ENCODE measurements around the gene TCEAL1.

The TCEAL1 gene

DNA sequence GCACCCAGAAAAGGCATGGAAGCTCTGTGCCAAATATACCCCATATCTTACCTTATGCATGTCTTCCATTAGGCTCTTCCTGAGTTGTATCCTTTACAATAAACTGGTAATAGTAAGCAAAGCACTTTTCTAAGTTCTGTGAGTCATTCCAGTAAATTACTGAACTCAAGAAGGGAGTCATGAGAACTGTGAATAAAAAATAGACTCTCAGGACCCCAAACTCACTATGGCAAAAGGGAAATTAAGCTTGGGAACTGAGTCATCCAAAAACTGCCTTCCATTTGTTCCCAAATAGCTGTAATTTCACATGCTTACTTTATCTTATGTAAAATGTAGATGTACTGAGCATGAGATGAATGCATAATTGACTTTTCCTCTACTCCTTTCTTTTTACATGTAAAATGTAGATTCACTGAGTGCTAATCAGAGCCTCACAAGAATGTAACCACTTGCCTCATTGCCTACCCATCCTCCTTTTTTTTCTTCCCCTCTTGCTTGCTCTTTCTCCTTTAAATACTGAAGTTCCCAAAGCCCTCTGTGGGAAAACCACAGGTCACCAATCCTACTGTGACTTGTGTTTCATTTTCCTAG lies 12.9 kb upstream of the TCEAL1 start:
- TF ChIP-seq, protein P1, sequence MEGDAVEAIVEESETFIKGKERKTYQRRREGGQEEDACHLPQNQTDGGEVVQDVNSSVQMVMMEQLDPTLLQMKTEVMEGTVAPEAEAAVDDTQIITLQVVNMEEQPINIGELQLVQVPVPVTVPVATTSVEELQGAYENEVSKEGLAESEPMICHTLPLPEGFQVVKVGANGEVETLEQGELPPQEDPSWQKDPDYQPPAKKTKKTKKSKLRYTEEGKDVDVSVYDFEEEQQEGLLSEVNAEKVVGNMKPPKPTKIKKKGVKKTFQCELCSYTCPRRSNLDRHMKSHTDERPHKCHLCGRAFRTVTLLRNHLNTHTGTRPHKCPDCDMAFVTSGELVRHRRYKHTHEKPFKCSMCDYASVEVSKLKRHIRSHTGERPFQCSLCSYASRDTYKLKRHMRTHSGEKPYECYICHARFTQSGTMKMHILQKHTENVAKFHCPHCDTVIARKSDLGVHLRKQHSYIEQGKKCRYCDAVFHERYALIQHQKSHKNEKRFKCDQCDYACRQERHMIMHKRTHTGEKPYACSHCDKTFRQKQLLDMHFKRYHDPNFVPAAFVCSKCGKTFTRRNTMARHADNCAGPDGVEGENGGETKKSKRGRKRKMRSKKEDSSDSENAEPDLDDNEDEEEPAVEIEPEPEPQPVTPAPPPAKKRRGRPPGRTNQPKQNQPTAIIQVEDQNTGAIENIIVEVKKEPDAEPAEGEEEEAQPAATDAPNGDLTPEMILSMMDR (IDR thresholded peaks at IDR 0.05; ENCODE audit: insufficient read depth, low read length, poor library complexity, severe bottlenecking), result no peak
- no peaks in the 10 kb centered on the region for H3K27me3 ChIP-seq (replicated peaks; ENCODE audit: control insufficient read depth, insufficient read depth, low read length)
- H3K36me3 ChIP-seq (ENCODE audit: control insufficient read depth, insufficient read depth, low read length), result no peaks in the 10 kb centered on the region
- H3K4me3 ChIP-seq (replicated peaks; ENCODE audit: low read depth, low read length), result no peak overlapping the region
- DNase-seq (ENCODE audit: extremely low read depth, insufficient read length), result no peak

DNA sequence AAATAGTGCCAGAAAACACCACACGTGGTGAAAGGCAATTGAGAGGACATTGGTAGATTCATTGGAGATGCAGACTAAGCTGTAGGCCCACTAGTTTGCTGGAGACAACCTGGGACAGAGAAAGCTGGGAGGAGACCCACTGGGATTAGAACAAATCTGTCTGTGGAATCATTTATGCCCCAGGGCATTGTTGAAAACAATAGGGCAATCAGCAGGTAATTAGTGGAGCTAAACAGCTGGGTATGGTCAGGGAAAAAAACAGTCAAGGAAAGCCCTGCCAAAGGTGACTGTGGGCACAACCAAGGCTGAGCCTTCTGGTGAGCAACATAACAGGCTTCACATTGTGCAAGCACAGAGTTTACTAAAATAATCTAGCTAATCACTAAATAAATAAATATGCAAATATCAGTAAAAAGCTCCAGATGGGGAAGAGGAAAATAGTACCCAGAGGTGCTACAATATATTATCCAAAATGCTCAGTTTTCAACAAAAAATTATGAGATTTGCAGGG lies 12.0 kb upstream of the TCEAL1 start:
- H3K27me3 ChIP-seq (replicated peaks; ENCODE audit: control insufficient read depth, insufficient read depth, low read length), result no peaks in the 10 kb centered on the region
- TF ChIP-seq, protein P1 (IDR thresholded peaks at IDR 0.05; ENCODE audit: insufficient read depth, low read length, poor library complexity, severe bottlenecking), result no peak
- H3K4me3 ChIP-seq (replicated peaks; ENCODE audit: low read depth, low read length), result no peak overlapping the region
- DNase-seq (ENCODE audit: extremely low read depth, insufficient read length), result no peak
- H3K36me3 ChIP-seq (ENCODE audit: control insufficient read depth, insufficient read depth, low read length), result no peaks in the 10 kb centered on the region

DNA sequence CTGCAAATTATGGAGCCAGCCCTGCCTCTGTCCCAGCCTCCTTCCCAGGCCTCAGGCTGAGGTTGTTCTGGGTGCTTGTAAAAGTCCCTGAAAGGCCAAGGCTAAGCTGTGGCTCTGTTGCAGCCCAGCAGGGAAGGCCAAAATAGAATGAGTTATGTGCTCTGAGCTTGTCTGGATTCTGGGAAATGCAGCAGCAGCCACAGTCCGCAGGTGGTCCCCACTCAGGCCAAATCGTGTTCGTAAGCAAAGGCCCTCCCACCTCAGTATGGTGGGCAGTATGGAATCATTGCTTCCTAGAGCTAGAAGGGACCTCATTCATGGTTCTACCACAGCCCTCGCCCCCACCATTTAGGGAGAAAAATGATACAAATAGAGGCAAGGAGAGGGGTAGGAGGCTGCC lies 4.7 kb upstream of the TCEAL1 start:
- no peaks in the 10 kb centered on the region for H3K27me3 ChIP-seq (replicated peaks; ENCODE audit: control insufficient read depth, insufficient read depth, low read length)
- H3K36me3 ChIP-seq (ENCODE audit: control insufficient read depth, insufficient read depth, low read length), result no peaks in the 10 kb centered on the region
- TF ChIP-seq, protein P1 (IDR thresholded peaks at IDR 0.05; ENCODE audit: insufficient read depth, low read length, poor library complexity, severe bottlenecking), result no peak
- no peak overlapping the region for H3K4me3 ChIP-seq (replicated peaks; ENCODE audit: low read depth, low read length)
- no peak for DNase-seq (ENCODE audit: extremely low read depth, insufficient read length)

DNA sequence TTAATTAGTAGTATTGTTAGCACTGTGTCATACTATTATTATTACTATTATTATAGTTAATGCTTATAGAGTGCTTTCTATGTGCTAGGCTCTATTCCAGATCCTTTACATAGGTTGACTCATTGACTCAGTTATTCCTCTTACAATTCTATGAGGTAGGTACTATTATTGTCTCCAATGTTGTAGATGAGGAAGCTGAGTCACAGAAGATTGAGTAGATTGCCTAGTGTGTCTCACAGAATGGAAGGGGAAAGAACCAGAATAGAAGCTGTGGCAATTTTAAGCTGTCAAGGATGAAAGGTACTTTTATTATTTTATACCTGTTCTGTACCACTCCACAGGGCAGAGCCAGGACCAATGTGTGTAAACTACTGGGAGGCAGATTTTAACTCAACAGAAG lies 1.9 kb upstream of the TCEAL1 start:
- no peak for DNase-seq (ENCODE audit: extremely low read depth, insufficient read length)
- H3K36me3 ChIP-seq (ENCODE audit: control insufficient read depth, insufficient read depth, low read length), result no peaks in the 10 kb centered on the region
- TF ChIP-seq, protein P1 (IDR thresholded peaks at IDR 0.05; ENCODE audit: insufficient read depth, low read length, poor library complexity, severe bottlenecking), result no peak
- H3K4me3 ChIP-seq (replicated peaks; ENCODE audit: low read depth, low read length), result no peak overlapping the region
- no peaks in the 10 kb centered on the region for H3K27me3 ChIP-seq (replicated peaks; ENCODE audit: control insufficient read depth, insufficient read depth, low read length)

DNA sequence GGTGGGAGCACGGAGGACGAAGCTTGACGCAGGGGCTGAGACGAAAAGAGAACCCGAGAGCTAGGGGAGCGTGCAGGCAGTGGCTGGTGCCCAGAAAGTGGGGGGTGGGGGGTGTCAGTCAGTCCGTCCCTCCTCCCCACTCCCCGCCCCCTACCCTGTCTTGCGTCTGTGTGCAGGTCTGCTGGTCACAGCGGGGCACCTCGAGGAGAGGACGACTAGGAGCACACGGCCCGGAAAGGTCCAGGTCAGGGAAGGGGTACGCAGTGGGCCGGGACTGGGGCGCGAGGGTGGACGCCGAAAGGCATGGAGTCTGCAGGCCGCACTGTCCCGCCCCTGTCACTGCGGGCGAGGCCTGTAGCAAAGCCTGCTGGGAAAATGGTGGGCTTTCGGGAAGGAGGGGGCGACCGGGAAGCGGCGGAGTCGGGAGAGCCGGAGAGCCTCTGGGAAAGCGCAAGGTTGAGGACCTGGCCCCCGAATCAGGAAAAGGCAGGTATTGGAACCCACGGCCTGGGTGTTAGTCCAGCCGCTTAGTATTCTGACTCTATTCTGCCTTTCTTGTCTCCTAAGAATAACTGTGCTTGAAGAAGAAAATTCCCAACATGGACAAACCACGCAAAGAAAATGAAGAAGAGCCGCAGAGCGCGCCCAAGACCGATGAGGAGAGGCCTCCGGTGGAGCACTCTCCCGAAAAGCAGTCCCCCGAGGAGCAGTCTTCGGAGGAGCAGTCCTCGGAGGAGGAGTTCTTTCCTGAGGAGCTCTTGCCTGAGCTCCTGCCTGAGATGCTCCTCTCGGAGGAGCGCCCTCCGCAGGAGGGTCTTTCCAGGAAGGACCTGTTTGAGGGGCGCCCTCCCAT lies 769 bp downstream of the TCEAL1 start:
- TF ChIP-seq, protein P1 (IDR thresholded peaks at IDR 0.05; ENCODE audit: insufficient read depth, low read length, poor library complexity, severe bottlenecking), result peak; percentile 50
- Histone ChIP-seq H3K36me3 (ENCODE audit: control insufficient read depth, insufficient read depth, low read length) (no peaks in the 10 kb centered on the region), H3K27me3 (replicated peaks; ENCODE audit: control insufficient read depth, insufficient read depth, low read length) (no peaks in the 10 kb centered on the region), H3K4me3 (replicated peaks; ENCODE audit: low read depth, low read length) (peak overlapping the region; percentile 69)
- DNase-seq (ENCODE audit: extremely low read depth, insufficient read length), result peak; percentile 50
